OCI-LY7 (cell line): Measurements from ENCODE around the gene PLCB1.

Source experiments
- EZH2phosphoT487 ChIP-seq: fragments of 200-600 bp; sonication (generic); IDR thresholded peaks from 2 replicates; pipeline ENCODE4 v1.6.1; 2018; ENCODE audit warnings: low read depth, borderline replicate concordance, mild to moderate bottlenecking, mixed run types, antibody characterized with exemption, low read length, moderate library complexity, mixed read lengths
- TF ChIP-seq, protein P1 (sequence below): fragments of 200-600 bp; sonication (generic); conservative IDR thresholded peaks from 2 replicates; pipeline ENCODE4 v1.5.1; 2014; ENCODE audit warnings: mild to moderate bottlenecking, antibody characterized with exemption, low read length, moderate library complexity, mixed read lengths

DNA sequence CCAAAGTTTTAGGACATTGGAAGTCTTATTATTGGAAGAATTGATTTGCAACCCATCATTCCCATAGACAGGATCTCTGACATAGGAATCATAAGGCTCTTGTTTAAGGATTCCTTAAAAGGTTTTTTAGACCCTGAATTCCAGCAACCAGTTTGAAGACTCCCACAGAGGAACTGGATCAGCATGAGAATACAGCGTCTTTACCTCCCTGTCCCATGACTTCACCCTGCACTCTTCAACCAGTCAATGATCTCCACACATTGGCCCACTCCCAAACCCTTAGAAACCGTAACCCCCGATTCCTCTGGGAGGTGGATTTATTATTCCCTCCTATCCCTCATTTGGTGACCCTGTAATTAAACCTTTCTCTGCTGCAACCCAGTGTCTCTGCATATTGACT is 786.1 kb downstream of the PLCB1 start:
- TF ChIP-seq, protein P1, sequence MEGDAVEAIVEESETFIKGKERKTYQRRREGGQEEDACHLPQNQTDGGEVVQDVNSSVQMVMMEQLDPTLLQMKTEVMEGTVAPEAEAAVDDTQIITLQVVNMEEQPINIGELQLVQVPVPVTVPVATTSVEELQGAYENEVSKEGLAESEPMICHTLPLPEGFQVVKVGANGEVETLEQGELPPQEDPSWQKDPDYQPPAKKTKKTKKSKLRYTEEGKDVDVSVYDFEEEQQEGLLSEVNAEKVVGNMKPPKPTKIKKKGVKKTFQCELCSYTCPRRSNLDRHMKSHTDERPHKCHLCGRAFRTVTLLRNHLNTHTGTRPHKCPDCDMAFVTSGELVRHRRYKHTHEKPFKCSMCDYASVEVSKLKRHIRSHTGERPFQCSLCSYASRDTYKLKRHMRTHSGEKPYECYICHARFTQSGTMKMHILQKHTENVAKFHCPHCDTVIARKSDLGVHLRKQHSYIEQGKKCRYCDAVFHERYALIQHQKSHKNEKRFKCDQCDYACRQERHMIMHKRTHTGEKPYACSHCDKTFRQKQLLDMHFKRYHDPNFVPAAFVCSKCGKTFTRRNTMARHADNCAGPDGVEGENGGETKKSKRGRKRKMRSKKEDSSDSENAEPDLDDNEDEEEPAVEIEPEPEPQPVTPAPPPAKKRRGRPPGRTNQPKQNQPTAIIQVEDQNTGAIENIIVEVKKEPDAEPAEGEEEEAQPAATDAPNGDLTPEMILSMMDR, result no peak
- TF ChIP-seq EZH2phosphoT487, result no peak
